ENCODE results near the gene SH3BP2.
A peak's percentile ranks its signal among the peaks of the same experiment; 100 is the strongest.

SH3BP2 gene

GRCh38 chr4:2788101-2788500 lies 4.8 kb upstream of the SH3BP2 start:
- DNase-seq (ENCODE audit: low read depth), result no peak
- no peak overlapping the region; the same call in 1 of the 2 replicates for H3K4me3 ChIP-seq (ENCODE audit: low read depth, low read length)

GRCh38 chr4:2788532-2789103 lies 4.3 kb upstream of the SH3BP2 start:
- TF ChIP-seq CTCF (IDR thresholded peaks at IDR 0.05; ENCODE audit: insufficient read depth, low read depth, low read length, missing control alignments), result no peak
- H3K4me3 ChIP-seq (ENCODE audit: low read depth, low read length), result no peak overlapping the region
- no peak for DNase-seq (ENCODE audit: low read depth)

More at GRCh38 chr4:2788101-2788500, 4.8 kb upstream of the SH3BP2 start:
- no peak for TF ChIP-seq CTCF (IDR thresholded peaks at IDR 0.05; ENCODE audit: insufficient read depth, low read depth, low read length, missing control alignments)

GRCh38 chr4:2789351-2789750 lies 3.5 kb upstream of the SH3BP2 start:
- no peak for DNase-seq (ENCODE audit: low read depth)
- H3K4me3 ChIP-seq (ENCODE audit: low read depth, low read length), result no peak overlapping the region
- TF ChIP-seq CTCF (IDR thresholded peaks at IDR 0.05; ENCODE audit: insufficient read depth, low read depth, low read length, missing control alignments), result no peak

- no peak overlapping the region for H3K4me3 ChIP-seq (ENCODE audit: low read depth, low read length)
- DNase-seq (ENCODE audit: low read depth), result no peak
- TF ChIP-seq CTCF (IDR thresholded peaks at IDR 0.05; ENCODE audit: insufficient read depth, low read depth, low read length, missing control alignments), result no peak
Measured at GRCh38 chr4:2789793-2790582, 2.9 kb upstream of the SH3BP2 start.

- DNase-seq (ENCODE audit: low read depth), result peak; percentile 0
- H3K4me3 ChIP-seq (ENCODE audit: low read depth, low read length), result no peak overlapping the region
- TF ChIP-seq CTCF (IDR thresholded peaks at IDR 0.05; ENCODE audit: insufficient read depth, low read depth, low read length, missing control alignments), result no peak
Measured at GRCh38 chr4:2790583-2791517, 2.0 kb upstream of the SH3BP2 start.

GRCh38 chr4:2791518-2792395 lies 1.1 kb upstream of the SH3BP2 start:
- DNase-seq (ENCODE audit: low read depth), result peak; percentile 0
- TF ChIP-seq CTCF (IDR thresholded peaks at IDR 0.05; ENCODE audit: insufficient read depth, low read depth, low read length, missing control alignments), result no peak
- no peak overlapping the region for H3K4me3 ChIP-seq (ENCODE audit: low read depth, low read length)
